Pancreas (tissue), 10 donors: ENCODE measurements around the gene TNN. TPM values are rescaled to one million over a fixed set of nuclear protein-coding genes. Genes with fewer than 3 reads are reported as not detected.

Experiments
- ATAC-seq, 4 donors: fragments of 200-7000 bp; cut with Tn5 transposase; one replicate each; pipeline versions ENCODE4 v1.8.0 to v1.9.1; 2020; ENCODE audit warnings: mild to moderate bottlenecking in 4 of 4, moderate library complexity in 4 of 4
- DNase-seq, 6 donors: peaks; one replicate each; pipeline ENCODE4 v3.0.0-alpha.2; 2020
- FAIRE-seq: peaks from 2 replicates; lab custom pipeline; 2012; peaks lifted over from hg19 to GRCh38; lab: Jason Lieb, UNC
- H3K27ac ChIP-seq, 4 donors: fragments of 200-600 bp; sonication (generic); 1 replicate in 3 of 4; 2 replicates in 1 of 4; pipeline versions ENCODE4 v1.5.0 to v1.8.0; 2020
- H3K27me3 ChIP-seq, 4 donors: fragments of 200-600 bp; one replicate each; pipeline ENCODE4 v1.8.0; 2021
- H3K36me3 ChIP-seq, 3 donors: fragments of 200-600 bp; sonication (generic) in 1 of 3; one replicate each; pipeline versions ENCODE4 v1.5.0 to v1.8.0; 2020 to 2021
- H3K4me1 ChIP-seq, 3 donors: fragments of 200-600 bp; one replicate each; pipeline ENCODE4 v1.8.0; 2021
- H3K4me3 ChIP-seq, 4 donors: fragments of 200-600 bp; sonication (generic) in 2 of 4; one replicate each; pipeline versions ENCODE4 v1.5.0 to v1.8.0; 2020 to 2021
- H3K9me3 ChIP-seq, 4 donors: fragments of 200-600 bp; one replicate each; pipeline ENCODE4 v1.8.0; 2021
- WGBS, 2 donors: extraction: QIAGEN DNeasy Blood & Tissue Kit; methylation state at CpG; one replicate each; pipeline ENCODE4 v1.1.7; 2013; 5-methylcytosine and 5-hydroxymethylcytosine counted together
- intact Hi-C, 3 donors: fragments of 100-400 bp; cut with DNase I; formaldehyde crosslinking; loops; one replicate each; pipeline versions ENCODE4 v1.11.1 to v1.14.2; 2022
- polyA plus RNA-seq, 2 donors: library from polyadenylated mRNA; stranded (reverse); fragments of 200-250 nt; gene quantifications; one replicate each; pipeline ENCODE4 v1.2.3, GENCODE V29; 2013
- total RNA-seq, 6 donors: library from RNA; stranded (reverse); fragmentation: NEBNext Ultra II Directional in 4 of 6; extraction: Animal tissue kit (Norgen Biotek cat#: 25700) in 4 of 6; gene quantifications; one replicate each; pipeline versions ENCODE4 v1.2.1 to v1.2.4, GENCODE V29; 2021 to 2023
- TF ChIP-seq, protein P1 (sequence below), 4 donors: fragments of 200-600 bp; sonication (generic) in 3 of 4; IDR thresholded peaks; one replicate each; pipeline versions ENCODE4 v1.5.0 to v1.8.0; 2021; ENCODE audit warnings: antibody characterized with exemption in 4 of 4
- donor health status: healthy with polysubstance abuse.
- donor health status: DM: no; HTN: no; CAD: no; lungs with moderate emphysema.
- donor health status: DM: no; HTN: no; CAD: no.
- donor health status: control.
- donor health status: control.
- donor health status: Bipolar disorder and iron deficiency.
- donor health status: DM: yes; HTN: yes; CAD: no.
- donor health status: DM: no; HTN: no; CAD: no.
- donor health status: DM: no; HTN: no; CAD: no.
- donor health status: DM: yes; HTN: yes; CAD: no.

TNN gene
- total and polyA plus RNA-seq, 8 donors, result 0.05 to 0.09 (median 0.07) TPM; not detected in 4

DNA sequence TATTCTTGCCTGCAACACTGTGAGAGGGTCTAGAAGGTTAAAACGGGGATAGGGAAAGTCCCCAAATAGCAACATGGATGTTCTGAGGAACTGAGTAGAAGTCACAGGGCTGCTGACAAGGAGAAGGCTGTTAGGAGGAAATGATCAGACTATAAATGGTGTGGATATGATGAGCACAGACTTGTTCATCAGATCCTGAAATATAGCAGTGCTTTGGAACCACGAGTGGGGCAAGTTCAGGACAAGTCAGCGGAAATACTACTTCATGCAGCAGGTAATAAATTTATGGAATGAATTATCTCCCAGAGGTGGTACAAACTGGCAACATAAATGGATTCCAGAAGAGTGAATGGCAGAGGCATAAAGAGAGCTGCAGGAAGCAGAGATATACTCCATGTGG lies 128.2 kb downstream of the TNN start:
- Histone ChIP-seq H3K4me1 (peaks cover 10 to 14% (median 12%) of the 10 kb centered on the region in 3 donors), H3K9me3 (no peaks in the 10 kb centered on the region), H3K27ac (no peak overlapping the region), H3K27me3 (no peaks in the 10 kb centered on the region), H3K36me3 (no peaks in the 10 kb centered on the region), H3K4me3 (no peak overlapping the region)
- FAIRE-seq, result no peak
- WGBS, 2 donors, result 79 to 85% methylated on average over 3 of the region's 3 CpGs
- TF ChIP-seq, protein P1, sequence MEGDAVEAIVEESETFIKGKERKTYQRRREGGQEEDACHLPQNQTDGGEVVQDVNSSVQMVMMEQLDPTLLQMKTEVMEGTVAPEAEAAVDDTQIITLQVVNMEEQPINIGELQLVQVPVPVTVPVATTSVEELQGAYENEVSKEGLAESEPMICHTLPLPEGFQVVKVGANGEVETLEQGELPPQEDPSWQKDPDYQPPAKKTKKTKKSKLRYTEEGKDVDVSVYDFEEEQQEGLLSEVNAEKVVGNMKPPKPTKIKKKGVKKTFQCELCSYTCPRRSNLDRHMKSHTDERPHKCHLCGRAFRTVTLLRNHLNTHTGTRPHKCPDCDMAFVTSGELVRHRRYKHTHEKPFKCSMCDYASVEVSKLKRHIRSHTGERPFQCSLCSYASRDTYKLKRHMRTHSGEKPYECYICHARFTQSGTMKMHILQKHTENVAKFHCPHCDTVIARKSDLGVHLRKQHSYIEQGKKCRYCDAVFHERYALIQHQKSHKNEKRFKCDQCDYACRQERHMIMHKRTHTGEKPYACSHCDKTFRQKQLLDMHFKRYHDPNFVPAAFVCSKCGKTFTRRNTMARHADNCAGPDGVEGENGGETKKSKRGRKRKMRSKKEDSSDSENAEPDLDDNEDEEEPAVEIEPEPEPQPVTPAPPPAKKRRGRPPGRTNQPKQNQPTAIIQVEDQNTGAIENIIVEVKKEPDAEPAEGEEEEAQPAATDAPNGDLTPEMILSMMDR (IDR thresholded peaks at IDR 0.05), result no peak
- intact Hi-C loops, result no loop called here
- no peak for ATAC-seq
- no peak for DNase-seq

DNA sequence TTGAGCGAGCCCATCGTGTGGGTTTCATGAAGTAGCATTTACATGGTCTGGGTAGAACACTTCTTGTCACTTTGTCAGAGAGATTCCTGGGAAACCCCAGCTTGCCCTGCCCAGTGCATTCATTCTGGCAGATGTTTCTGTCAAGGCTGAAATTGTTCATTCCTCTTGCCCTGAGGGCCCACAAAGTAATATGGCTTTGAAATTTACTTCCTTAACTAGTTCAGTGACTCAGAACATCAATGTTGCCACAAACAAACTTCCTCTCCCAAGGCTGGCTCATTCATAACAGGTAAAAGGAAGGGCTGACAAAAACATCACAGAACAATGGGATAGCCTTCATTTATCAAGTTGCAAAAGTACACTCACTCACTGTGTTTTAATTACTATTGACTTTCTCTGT lies 129.9 kb downstream of the TNN start:
- H3K27me3 ChIP-seq, result no peaks in the 10 kb centered on the region
- 69 to 75% methylated on average over 2 of the region's 2 CpGs for WGBS, 2 donors
- intact Hi-C loops, result no loop called here
- FAIRE-seq, result no peak
- no peak for DNase-seq
- no peak overlapping the region for H3K4me3 ChIP-seq
- ATAC-seq, result peak in 2 of 4 donors; percentile 1 to 15
- TF ChIP-seq, protein P1 (IDR thresholded peaks at IDR 0.05), result no peak
- H3K36me3 ChIP-seq, result no peaks in the 10 kb centered on the region
- peak overlapping the region in 2 of 4 donors; percentile 62 to 82 for H3K27ac ChIP-seq
- no peaks in the 10 kb centered on the region for H3K9me3 ChIP-seq
- peaks cover 4 to 10% (median 5%) of the 10 kb centered on the region in 3 donors for H3K4me1 ChIP-seq

Other genes with a start within 250 kb of the TNN start
- 10 to 100 TPM; 23.0 to 35.2 (median 25.7) TPM for gene CACYBP, start 67.9 kb upstream of the TNN start, total RNA-seq
- 10 to 100 TPM; 14.0 to 34.7 TPM for gene CACYBP, start 67.9 kb upstream of the TNN start, polyA plus RNA-seq
- gene MRPS14, start 44.4 kb upstream of the TNN start, total RNA-seq, result 10 to 100 TPM in 5 of 6 donors, 1 to 10 TPM in 1; 9.9 to 19.9 (median 15.6) TPM
- 10 to 100 TPM in 1 of 2 donors, 1 to 10 TPM in 1; 6.8 to 16.2 TPM for gene MRPS14, start 44.4 kb upstream of the TNN start, polyA plus RNA-seq
- gene KIAA0040, start 124.9 kb downstream of the TNN start, total RNA-seq, result 10 to 100 TPM; 15.5 to 34.2 (median 20.7) TPM
- 10 to 100 TPM in 1 of 2 donors, 1 to 10 TPM in 1; 8.4 to 11.6 TPM for gene KIAA0040, start 124.9 kb downstream of the TNN start, polyA plus RNA-seq